ENCODE results near the gene HOXD1.

- TF ChIP-seq CTCF (conservative IDR thresholded peaks at IDR 0.05; ENCODE audit: low read length) (no peak), EZH2phosphoT487 (IDR thresholded peaks at IDR 0.05; ENCODE audit: borderline replicate concordance, low read depth, low read length) (no peak)
These were observed 11.4 kb downstream of the HOXD1 start for GRCh38 chr2:176199902-176200301.
